ACHN (cell line): Measurements from ENCODE around the gene DMAP1.

Experiments used
- DNase-seq: peaks from one replicate; pipeline ENCODE4 v3.0.0-alpha.2; 2015
- in situ Hi-C: cut with HindIII; loops from 2 replicates; pipeline ENCODE4 v1.10.0; 2017; ENCODE audit warnings: low sequenced_read_pairs, low pct_ligation_motif_present, low pct_unique_long_range_greater_than_20kb

The DMAP1 gene

GRCh38 chr1:44267438-44267837, 54.2 kb downstream of the DMAP1 start:
- DNase-seq, result no peak
- in situ Hi-C loops, result no loop called here

GRCh38 chr1:44268054-44268453, 54.8 kb downstream of the DMAP1 start:
- no peak for DNase-seq
- in situ Hi-C loops, result no loop called here
